A673 (cell line): ENCODE measurements around the gene POU3F3. TPM values are rescaled to one million over a fixed set of nuclear protein-coding genes. Genes with fewer than 3 reads are reported as not detected.

Experiments used
- Bru-seq: library from RNA; stranded (reverse); fragments of 400-500 nt; gene quantifications from one replicate; lab custom pipeline; 2021; lab: Mats Ljungman, UMichigan
- BruChase-seq, 2 experiments: library from RNA; stranded (reverse); fragments of 400-500 nt; gene quantifications; one replicate each; lab custom pipeline; 2021; lab: Mats Ljungman, UMichigan
- BruUV-seq: library from RNA; stranded (reverse); fragments of 400-500 nt; replicated peaks from 2 replicates; lab custom pipeline; 2021; lab: Mats Ljungman, UMichigan
- CTCF ChIA-PET: fragments of 300-600 bp; sonication (Branson Sonifier 250); formaldehyde crosslinking; loops from one replicate; lab custom pipeline; 2022; ENCODE audit warnings: antibody characterized with exemption; lab: Charles Lee
- POLR2A ChIA-PET: fragments of 300-600 bp; sonication (Branson Sonifier 250); formaldehyde crosslinking; loops from one replicate; lab custom pipeline; 2022; ENCODE audit warnings: antibody characterized with exemption; ENCODE audit not compliant: low non-redundant PET; lab: Charles Lee
- DNase-seq: peaks from one replicate; pipeline ENCODE4 v3.0.0-alpha.2; 2015; ENCODE audit warnings: low spot score
- H3K27ac ChIP-seq: fragments of 200-600 bp; sonication (generic); 2 replicates; pipeline ENCODE4 v1.5.1; 2016; ENCODE audit warnings: mixed run types, low read depth, mild to moderate bottlenecking, mixed read lengths, antibody characterized with exemption, low read length; ENCODE audit not compliant: poor library complexity, severe bottlenecking
- H3K27me3 ChIP-seq: fragments of 200-600 bp; sonication (generic); replicated peaks from 2 replicates; pipeline ENCODE4 v1.6.1; 2017; ENCODE audit warnings: mixed run types, low read depth, mild to moderate bottlenecking, mixed read lengths, antibody characterized with exemption, low read length; ENCODE audit not compliant: insufficient read depth, poor library complexity
- H3K36me3 ChIP-seq: fragments of 200-600 bp; sonication (generic); 2 replicates; pipeline ENCODE4 v1.6.1; 2016; ENCODE audit warnings: mixed run types, mild to moderate bottlenecking, mixed read lengths, antibody characterized with exemption, low read length; ENCODE audit not compliant: insufficient read depth, poor library complexity, severe bottlenecking
- H3K4me1 ChIP-seq: fragments of 200-600 bp; sonication (generic); 2 replicates; pipeline ENCODE4 v1.6.1; 2017; ENCODE audit warnings: mixed run types, mild to moderate bottlenecking, mixed read lengths, antibody characterized with exemption, low read length; ENCODE audit not compliant: insufficient read depth, poor library complexity, severe bottlenecking
- H3K4me3 ChIP-seq: fragments of 200-600 bp; sonication (generic); 2 replicates; pipeline ENCODE4 v1.5.1; 2016; ENCODE audit warnings: low read depth, mixed run types, mild to moderate bottlenecking, mixed read lengths, low read length; ENCODE audit not compliant: poor library complexity, severe bottlenecking
- H3K9me3 ChIP-seq: fragments of 200-600 bp; sonication (generic); 2 replicates; pipeline ENCODE4 v1.6.1; 2016; ENCODE audit warnings: mixed run types, low read depth, mild to moderate bottlenecking, mixed read lengths, antibody characterized with exemption, low read length; ENCODE audit not compliant: poor library complexity, severe bottlenecking
- CTCF ChIP-seq: fragments of 300-800, 200-600 bp; sonication (generic); conservative IDR thresholded peaks from 2 replicates; pipeline ENCODE4 v1.5.1; 2017; ENCODE audit warnings: low read depth, mild to moderate bottlenecking, antibody characterized with exemption, low read length, moderate library complexity, mixed read lengths
- EZH2 ChIP-seq: fragments of 200-600 bp; sonication (generic); IDR thresholded peaks from 2 replicates; pipeline ENCODE4 v1.6.1; 2017; ENCODE audit warnings: borderline replicate concordance, low read depth, mild to moderate bottlenecking, mixed read lengths, antibody characterized with exemption, low read length; ENCODE audit not compliant: poor library complexity, severe bottlenecking
- intact Hi-C: fragments of 100-400 bp; cut with micrococcal nuclease; formaldehyde crosslinking; loops from one replicate; pipeline ENCODE4 v1.10.0; 2022; ENCODE audit not compliant: unreplicated experiment
- long read RNA-seq: library from polyadenylated mRNA; stranded (forward); transcript quantifications from one replicate; pipeline ENCODE4 v2.0.0, GENCODE V29; 2022
- total RNA-seq: library from RNA; stranded (reverse); gene quantifications from 2 replicates; pipeline ENCODE4 v1.2.3, GENCODE V29; 2021

The POU3F3 gene
- 0.13 TPM in 1 of 2 replicates, not detected in the other for total RNA-seq
- not detected for Bru-seq, nascent RNA
- percentile 24 among the genes with signal in this experiment for BruChase-seq, experiment 1, labeled RNA remaining after a 2-hour chase
- percentile 15 among the genes with signal in this experiment for BruChase-seq, experiment 2, labeled RNA remaining after a 6-hour chase
- long read RNA-seq, result 0 reads

GRCh38 chr2:104853534-104854497 lies at the start of gene POU3F3:
TSS of gene POU3F3 (plus strand) at chr2:104854115. CDS start at chr2:104855511, 1,396 bp downstream.
- Histone ChIP-seq H3K9me3 (no peaks in the 10 kb centered on the region), H3K36me3 (no peaks in the 10 kb centered on the region), H3K27me3 (peaks cover 83% of the 10 kb centered on the region), H3K27ac (no peak within 1 kb of the TSS), H3K4me1 (peaks cover 6% of the 10 kb centered on the region), H3K4me3 (peak within 1 kb of the TSS; percentile 44)
- BruUV-seq, result no TSS peak
- peak; percentile 94 for DNase-seq
- intact Hi-C loops, result loop anchor here (10.0 kb wide), 1 partner anchor 231 kb away; no protein-coding TSS in a partner anchor
- POLR2A ChIA-PET, result no interaction called here
- no peak for TF ChIP-seq CTCF
- TF ChIP-seq EZH2, result no peak
- CTCF ChIA-PET, result no interaction called here

DNA sequence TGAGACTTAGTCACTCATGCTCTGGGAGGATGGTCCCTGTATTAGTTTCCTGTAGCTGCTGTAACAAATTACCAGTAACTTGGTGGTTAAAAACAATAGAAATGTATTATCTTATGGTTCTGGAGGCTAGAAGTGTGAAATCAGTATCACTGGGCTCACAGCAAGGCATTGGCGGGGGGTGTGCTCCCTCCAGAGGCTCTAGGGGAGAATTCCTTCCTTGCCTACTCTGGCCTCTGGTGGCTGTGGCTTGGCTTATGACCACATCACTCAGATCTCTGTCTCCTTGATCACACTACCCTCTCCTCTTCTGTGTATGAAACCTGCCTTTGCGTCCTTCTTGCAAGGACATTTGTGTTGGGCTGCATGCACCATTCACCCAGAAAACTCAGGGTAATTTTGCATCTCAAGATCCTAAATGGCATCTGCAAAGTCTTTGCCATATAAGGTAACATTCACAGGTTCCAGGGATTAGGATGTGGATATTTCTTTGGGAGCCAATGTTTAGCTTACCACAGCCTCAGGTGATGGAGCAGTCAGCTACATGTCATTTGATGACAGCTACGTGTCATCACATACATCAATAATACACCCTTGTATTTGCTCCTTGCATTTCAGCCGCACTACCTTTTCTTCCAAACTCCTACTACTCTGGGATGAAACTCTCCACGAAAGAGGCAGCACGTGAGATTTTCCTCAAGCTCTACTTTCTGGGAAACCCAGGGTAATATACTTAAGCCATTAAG lies 49.6 kb upstream of the POU3F3 start:
- no peak for TF ChIP-seq EZH2
- TF ChIP-seq CTCF, result no peak
- H3K27me3 ChIP-seq, result no peaks in the 10 kb centered on the region
- DNase-seq, result no peak
- no peak overlapping the region for H3K4me3 ChIP-seq
- H3K4me1 ChIP-seq, result no peaks in the 10 kb centered on the region
- H3K36me3 ChIP-seq, result no peaks in the 10 kb centered on the region
- no peak overlapping the region for H3K27ac ChIP-seq
- ChIA-PET CTCF (no interaction called here), POLR2A (no interaction called here)
- H3K9me3 ChIP-seq, result no peaks in the 10 kb centered on the region
- intact Hi-C loops, result no loop called here
- no TSS peak for BruUV-seq

DNA sequence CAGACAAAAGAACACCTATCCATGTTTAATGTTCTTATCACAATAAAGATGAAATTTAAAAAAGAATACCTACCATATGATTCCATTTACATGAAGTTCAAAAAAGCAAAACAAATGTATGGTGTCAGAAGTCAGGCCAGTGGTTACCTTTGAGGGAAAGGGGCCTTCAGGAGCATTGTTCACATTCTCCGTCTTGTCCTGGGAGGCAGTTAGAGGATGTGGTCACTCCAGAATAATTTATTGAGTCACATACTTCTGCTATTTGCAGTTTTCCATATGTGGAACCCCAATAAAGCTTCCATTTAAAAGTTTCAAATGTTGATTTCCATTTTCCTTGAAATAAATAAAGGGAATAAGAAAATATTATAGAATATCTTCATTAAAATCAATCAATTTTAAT lies 41.6 kb upstream of the POU3F3 start:
- no peak overlapping the region for H3K4me3 ChIP-seq

More for the DNA sequence above, 41.6 kb upstream of the POU3F3 start:
- no peaks in the 10 kb centered on the region for H3K27me3 ChIP-seq
- no TSS peak for BruUV-seq
- DNase-seq, result no peak
- H3K27ac ChIP-seq, result no peak overlapping the region
- intact Hi-C loops, result no loop called here
- H3K4me1 ChIP-seq, result no peaks in the 10 kb centered on the region
- TF ChIP-seq EZH2 (no peak), CTCF (no peak)
- ChIA-PET POLR2A (no interaction called here), CTCF (no interaction called here)
- H3K9me3 ChIP-seq, result no peaks in the 10 kb centered on the region
- no peaks in the 10 kb centered on the region for H3K36me3 ChIP-seq
